K562 (cell line): ENCODE measurements around the gene CHRNA9.

Experiments
- HNRNPLL ChIP-seq: fragments of 200-400 bp; formaldehyde crosslinking; IDR thresholded peaks from 2 replicates; pipeline ENCODE4 v1.6.1; 2017; ENCODE audit warnings: low read length, low read depth, mild to moderate bottlenecking; ENCODE audit not compliant: poor library complexity, severe bottlenecking
- POLR2A ChIP-seq: fragments of 450-650 bp; conservative IDR thresholded peaks from 2 replicates; pipeline ENCODE4 v1.6.1; 2016
- ZFX ChIP-seq: sonication (generic); formaldehyde crosslinking; IDR thresholded peaks from 2 replicates; pipeline ENCODE4 v1.8.0; 2022; ENCODE audit warnings: mild to moderate bottlenecking, missing genetic modification reagents, moderate library complexity
- ZNF282 ChIP-seq: sonication (generic); formaldehyde crosslinking; IDR thresholded peaks from 2 replicates; pipeline ENCODE4 v1.8.1; 2023; ENCODE audit warnings: missing genetic modification reagents

- no peak for TF ChIP-seq POLR2A
- TF ChIP-seq ZNF282 (CRISPR knock-in tag) = no peak
- TF ChIP-seq ZFX = no peak
- TF ChIP-seq HNRNPLL = no peak
Observed at GRCh38 chr4:40403081-40403480, 67.9 kb downstream of the CHRNA9 start.
